ENCODE measurements around the gene ZCCHC24.

ZCCHC24 gene

DNA sequence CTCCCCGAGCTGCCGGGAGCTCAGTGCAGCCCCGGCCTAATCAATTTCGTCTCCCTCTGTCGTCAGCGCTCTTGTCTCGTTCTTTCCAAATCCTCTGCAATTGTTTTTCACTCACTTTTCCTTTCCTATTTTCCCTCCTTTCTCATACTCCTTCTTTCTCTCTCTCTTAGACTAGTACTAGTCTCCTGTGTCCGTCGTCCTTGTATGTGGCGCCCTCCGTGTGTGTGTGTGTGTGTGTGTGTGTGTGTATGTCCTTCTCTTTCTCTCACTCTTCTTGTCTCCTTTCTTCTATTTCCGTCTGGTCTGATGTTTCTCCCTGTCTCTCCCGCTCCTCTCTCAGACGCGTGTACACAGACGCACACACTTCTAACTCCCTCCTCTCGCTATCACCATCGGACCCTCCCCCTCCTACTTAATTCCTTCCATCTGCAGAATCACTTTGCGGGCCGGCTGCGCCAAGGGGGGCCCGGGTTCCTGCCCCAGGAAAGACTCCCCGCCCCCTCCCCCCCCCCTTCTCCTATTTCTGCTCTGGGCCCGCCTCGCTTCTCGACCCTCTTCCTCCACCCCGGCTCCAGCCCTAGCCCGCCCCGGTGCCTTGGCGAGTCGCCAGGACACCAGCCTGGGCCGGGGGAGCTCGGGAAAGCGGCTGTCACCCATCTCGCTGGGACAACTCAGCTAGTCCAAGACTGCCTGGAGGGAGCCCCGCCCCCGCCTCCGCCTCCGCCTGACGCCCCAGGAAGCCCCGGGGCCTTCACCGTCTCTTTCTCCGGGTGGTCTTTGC lies 743 bp upstream of the ZCCHC24 start:
- no peak for DNase-seq

DNA sequence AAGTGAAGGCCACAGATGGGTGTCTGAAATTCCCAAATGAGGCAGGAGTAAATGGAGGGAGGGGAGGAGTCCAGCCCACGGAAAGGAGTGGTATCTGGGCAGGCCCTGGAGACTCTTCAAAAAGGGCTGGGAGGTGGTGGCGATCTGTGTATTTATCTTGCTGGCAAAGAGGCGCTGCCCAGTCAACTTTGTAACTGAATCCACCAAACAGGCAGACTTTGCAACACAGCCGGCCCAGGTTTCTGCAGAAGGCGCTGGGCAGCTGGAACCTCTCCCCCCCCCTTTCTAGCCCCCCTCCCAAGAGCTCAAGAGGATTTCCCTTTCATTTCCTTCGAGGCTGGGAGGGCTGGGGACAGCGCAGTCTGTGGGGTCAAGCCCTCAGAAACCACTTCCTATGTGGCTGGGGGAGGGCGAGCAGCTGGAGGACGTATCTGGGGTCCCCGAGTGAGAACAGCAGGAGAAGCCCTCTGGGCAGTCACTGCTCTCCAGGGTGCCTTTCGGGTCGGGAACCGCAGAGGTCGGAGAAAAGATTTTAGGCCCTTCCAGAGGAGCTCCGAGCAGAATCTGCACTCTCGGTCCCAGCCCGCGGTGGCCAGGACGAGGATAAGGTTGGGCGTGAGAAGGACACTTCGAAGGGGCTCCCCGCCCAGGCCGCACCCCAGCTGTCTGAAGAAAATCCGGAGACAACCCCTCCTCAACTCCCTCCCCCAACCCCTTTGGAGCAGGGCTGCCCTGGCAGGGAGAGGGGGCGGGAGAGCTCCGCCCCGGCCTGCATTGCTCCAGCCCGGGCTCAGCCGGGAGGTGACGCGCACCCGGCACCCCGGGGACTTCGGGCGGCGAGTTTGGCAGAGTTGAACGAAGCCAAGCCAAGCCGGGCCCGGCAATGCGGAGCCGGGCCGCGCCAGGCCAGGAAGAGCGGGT lies 965 bp downstream of the ZCCHC24 start:
- DNase-seq = no peak

DNA sequence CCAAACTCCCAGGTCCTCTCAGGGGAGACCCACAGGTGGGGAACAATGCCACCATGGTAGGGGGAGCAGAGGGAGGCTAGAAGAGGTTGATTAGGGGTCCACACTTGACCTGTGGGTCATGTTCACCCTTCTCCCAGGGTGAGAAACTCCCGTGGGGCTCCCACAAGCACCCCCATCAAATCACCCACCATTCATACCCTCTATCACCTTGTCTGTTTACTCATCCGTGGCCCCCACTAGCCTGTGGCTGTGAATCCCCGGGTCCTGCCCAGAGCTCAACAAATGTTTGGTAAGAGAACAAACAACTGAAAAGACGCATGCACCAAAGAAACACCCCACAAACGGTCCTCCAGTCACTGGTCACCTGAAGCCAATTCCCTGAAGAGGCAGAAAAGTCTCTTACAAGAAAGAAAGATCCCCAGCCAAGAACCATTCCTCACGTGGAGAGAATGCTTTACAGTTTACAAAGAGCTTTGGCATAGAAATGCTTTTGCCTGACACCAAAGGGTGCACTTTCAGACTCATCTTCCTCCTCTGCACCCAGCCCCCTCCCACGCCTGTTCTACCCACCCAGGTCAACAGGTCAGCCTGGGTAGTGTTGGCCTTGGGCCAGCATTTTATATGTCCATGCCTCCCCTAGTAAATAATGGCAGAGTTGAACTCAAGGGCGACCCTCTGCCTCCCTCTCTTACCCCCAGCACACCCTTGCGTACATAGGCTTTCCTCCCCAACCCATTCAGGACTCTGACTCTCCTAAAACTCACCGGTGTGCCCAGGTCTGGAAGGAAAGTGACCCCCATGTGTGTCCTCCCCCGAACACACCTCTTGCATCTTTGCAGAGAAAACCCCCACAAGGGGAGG lies 1.9 kb downstream of the ZCCHC24 start:
- DNase-seq = no peak

DNA sequence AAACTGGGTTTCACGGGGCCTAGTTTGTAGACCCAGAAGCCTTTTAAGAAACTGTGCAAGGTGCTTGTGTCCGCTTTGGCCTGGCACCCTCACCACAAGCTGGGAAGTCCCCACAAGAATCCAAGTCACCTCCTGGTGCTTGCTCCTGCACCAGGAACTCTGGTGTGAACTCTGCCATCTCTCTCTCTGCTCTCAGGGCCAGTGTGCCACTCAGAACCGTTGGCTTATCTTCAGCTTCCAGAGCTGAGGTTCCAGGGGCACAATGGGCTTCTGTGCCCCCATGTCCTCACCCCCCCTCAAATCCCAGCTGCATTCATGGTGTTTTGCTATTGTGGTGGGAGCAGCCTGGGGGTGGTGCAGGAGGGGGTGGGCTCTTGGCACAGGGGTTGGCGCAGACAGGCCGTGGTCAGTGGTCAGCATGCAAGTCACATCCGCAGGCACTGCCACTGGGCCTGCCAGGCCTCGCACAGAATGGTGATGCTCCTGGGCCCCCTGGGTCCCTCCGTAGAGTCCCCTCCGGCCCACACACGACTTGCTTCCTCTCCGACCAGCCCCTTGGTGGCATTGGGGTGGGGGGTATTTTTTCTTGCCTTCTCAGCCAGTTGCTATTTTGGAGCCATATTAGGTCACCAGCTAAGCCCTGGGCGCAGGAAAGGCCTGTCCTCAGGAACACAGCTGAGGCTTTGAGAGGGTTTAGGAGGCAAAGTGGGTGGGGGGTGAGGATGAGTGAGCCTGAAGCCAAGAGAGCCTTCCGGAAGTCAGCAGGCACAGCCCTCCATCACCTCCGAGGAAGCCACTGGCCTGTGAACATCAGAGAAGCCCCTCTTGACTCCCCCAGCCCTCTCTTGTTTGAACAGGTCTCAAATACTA lies 3.0 kb downstream of the ZCCHC24 start:
- no peak for DNase-seq

DNA sequence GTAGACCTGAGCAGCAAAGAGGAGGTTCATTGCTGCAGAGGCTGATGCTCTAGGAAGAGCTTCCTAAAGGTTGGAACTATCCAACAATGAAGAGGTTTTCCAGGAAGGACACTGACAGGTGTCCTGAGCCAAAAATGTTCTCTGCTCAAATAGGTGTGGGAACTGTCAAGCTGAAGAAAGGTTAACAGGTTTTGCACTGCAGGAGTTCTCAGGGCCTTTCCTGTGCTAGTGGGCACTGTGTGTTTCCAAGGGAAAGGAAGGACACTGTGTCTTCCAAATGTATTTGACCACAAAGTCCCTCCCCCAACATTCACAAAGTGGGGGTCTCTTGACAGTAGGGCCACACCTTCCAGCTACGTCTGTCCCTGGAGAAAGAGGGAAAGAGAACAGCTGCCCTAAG lies 4.0 kb downstream of the ZCCHC24 start:
- DNase-seq = no peak

DNA sequence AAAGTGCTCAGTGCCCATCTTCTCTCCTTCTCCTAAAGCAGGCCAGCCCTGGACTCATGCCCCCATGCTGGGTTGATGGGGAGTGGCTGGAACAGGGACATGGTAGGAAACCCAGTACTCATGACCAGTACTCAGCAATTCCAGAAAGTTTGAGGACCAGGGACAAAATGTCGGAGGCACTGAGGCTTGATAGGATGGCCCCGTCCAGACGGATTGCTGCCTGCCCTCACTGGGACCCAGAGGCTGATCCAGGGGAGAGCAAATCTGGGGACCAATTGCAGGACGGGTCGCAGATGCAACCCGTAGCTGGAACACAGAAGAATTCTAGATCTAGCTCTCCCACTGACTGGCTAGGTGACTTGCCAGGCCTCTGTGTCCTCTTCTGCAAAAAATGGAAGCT lies 5.1 kb downstream of the ZCCHC24 start:
- DNase-seq = no peak

DNA sequence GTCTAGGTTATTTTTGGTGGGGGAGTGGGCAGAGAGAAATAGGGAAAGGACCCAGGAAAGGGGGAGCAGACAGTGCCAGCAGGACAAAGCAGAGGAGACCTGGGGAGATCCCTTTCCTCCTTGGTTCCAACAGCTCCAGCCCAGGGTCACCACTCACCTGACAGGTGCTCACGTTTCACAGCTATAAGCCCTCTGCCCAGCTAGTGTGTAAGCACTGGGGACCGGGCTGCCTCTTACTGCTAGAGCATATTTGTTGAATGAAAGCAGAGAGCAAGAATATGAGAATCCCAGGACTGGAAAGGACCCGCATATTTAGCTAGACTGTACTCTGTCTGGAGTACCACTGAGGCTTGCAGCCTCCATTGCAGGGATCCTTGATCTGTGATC lies 6.7 kb downstream of the ZCCHC24 start:
- DNase-seq = no peak

DNA sequence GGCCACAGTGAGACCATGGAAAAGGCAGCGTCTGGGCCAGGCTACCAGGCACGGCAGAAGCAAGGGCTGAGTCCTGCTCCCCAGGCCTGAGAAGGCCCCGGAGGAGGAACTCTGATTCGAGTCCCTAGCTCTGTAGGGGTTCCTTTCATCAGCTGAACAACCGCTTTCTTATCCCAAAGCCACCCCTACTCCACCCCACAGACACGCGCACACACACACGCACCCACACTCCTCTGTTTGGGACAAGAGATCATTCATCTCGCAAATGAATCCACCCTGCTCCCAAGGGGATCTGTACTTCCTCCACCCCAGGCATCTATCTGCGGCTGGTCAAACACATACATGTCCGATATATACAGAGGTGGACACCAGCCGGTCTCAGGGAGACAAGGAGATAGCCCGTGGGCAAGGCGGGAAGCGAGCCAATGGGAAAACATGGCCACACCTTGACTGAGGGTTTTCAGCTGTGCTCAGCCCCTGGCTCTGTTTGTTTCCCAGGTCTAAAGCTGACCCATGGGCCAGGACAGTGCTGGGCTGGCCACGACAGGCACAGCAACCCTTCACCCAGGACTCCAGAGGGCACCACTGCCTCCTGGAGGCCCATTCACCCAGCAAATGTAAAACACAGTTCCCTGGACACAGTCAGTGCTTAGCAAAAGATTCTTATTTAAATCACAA lies 7.3 kb downstream of the ZCCHC24 start:
- no peak for DNase-seq

DNA sequence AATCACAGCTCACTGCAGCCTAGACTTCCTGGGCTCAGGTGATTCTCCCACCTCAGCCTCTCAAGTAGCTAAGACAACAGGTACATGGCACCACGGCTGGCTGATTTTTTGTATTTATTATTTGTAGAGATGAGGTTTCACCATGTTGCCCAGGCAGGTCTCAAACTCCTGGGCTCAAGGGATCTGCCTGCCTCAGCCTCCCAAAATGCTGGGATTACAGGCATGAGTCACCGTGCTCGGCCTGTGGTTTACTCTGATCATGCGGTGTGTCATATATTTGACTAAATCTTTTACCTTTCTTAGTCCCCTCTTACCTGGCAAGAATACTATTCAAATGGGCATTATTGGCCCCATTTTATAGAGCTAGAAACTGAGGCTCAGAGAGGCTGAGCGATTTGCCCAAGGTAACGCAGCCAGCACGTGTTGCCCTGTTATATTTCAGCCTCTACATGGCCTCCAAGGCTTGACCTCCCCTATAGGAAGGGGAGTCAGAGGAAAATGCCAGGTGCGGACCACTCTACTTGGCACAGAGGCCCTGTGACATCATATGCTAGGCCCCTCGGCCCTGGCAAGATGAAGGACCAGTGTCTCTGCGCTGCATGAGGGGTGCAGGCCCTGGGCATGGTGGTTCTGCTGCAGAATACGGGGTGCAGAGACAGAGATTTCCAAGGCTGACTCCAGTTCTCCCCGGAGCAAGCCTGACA lies 8.2 kb downstream of the ZCCHC24 start:
- DNase-seq = no peak

DNA sequence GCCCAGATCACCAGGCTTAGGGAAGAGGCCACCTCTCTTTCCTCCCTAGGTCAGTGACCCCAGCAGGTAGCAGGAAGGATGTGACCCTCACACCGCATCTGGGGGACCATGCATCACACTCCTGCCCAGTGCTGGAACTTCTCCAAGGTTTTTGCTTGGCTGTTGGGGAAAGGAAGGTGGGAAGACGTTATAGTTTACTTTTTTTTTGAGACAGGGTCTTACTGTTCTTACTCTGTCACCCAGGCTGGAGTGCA lies 8.6 kb downstream of the ZCCHC24 start:
- DNase-seq = no peak

DNA sequence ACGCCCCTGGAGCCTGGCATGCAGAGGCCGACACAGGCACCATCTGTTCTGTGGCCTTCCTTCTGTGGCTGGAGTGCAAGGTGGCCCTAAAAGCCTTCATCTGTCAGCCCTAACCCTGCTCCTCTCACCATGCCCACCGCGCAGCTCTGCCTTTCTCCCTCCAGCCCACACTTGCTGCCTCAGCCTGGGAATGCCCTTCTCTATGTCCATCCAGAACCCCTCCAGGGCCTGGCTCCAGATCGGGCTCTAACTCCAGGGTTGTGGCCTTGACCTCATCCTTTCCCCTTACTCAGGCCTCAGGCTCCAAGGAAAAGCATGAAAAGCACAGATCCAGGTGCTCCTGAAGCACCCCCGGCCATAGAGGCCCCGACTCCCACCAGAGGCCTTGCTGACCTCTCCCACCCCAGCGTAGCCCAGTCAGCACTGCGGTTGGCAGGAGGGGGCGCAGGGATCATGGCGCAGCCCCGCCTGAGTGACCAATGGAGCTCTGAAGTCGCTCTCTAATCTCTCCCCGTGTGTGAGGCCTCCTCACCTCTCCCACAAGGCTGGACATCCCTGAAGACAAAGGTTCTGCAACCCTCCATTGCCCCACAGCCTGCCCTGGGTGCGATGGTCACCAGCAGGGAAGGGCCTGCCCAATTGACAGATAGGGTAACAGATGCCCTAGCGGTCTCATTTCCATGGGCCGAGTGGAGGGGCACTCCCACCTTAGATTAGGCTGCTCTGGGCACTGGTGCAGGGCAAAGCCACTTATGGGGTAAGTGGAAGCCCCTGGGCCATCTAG lies 9.2 kb downstream of the ZCCHC24 start:
- DNase-seq = no peak

DNA sequence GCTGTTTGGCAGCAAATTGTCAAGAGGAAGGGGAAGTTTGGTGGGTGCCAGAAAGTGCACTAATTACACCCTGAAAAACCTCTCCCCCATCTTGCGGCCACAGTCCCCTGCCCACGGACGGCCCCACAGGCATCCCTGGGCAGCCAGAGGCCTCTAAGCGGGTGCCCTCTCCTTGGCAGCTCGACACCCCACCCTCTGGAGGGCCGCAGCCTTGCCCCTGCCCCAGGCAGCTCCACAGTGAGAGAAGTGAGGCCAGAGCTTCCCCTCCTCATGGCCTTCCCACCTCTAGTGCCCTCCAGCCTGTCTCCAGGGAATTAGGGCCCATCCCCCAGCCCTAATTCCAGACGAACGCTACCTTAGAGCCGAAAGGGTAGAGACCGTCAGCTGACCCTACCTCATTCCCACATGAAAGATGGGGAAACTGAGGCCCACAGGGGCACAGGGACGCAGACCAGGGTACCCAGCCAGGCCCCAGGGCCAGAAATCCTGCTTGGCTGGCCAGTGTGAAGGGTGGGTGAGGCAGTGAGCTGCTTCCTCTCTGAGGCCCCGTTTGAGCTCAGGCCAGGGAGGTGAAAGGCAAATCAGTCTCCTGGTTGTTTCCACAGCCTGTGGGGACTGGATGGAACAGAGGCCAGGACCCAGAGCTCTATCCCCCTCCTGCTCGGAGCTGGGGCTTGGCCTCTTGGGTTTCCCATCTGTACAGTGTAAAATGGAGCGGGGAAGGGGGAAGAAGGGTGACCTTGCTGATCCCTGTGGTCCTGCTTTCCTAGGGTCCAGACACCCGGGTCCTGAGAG lies 10.0 kb downstream of the ZCCHC24 start:
- DNase-seq = no peak

DNA sequence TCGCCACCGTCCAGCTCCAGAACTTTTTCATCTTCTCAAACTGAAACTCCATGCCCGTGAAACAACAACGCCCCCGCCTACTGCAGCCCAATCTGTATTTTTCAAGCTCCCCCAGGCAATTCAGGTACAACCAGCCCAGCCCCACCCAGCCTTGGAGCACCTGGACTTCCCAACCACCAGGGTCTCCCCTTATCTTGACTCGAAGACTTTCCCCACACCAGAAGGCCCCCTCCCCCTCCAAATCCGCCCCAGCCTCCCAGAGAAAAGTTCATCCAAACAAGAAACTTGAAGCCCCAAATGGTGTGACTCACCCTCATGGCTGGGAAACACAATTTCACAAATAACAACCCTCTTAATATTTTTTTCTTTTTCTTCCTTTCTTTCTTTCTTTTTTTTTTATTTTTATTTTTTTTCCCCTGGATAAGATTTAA lies 10.6 kb downstream of the ZCCHC24 start:
- DNase-seq = no peak

DNA sequence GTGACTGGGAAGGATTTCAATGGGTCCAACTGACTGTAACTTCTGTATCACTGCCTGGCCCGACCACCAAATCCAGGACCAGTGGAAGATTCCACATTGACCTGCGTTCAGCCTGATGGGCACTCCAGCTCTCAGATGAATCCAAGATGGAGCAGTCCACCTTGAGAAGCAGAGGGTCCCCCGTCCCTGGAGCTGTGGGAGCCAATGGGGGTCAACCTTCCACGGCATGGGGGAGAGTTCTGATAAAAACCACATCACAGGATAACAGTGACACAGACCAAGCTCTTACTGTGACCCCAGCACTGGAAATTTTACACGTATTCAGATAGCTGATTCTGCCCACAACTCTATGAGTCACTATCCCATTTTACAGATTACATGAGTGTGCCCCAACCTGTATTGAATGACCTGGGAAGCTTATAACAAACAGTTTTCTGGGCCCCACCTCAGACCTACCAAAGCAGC lies 11.2 kb downstream of the ZCCHC24 start:
- DNase-seq = no peak

DNA sequence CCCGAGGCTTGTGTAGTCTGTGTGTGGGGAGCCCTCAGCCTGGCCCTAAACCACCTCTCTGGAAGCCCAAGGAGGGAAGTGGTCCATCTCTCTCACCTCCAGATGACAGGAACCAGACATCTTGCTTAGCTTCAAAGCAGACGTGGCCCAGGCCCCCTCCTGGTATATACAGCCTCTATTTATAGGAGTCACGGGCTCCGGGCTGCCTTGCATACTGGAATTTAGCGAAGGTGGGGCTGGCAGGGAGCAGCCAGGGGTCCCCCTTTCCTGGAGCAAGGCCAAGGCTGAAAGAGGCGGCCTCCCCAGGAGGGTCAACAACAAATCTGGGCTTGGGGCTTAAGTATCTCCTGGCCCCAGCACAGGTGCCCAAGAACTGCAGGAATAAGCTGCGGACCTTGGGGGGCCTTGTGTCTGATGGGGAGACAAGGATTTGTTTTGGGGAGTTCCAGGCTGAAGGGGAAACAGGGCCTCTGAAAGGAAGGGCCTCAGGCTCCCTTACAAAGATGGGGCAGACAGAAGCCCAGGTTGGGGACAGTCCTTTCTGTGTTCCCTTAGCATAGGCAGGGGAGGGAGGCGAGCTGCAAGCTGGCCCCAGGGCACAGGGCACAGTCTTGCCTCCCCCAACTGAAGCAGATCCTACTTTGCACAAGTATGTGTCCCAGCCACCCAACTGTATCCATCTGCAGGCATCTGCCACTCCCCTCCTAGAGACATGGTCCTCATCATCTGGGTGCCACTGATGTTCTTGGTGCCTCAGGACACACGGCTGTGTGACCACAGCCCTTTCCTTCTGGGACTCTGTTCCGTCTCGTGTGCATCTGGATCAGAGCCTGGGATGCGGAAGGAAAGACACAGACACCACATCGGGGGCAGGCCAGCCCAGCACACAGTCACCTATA lies 11.9 kb downstream of the ZCCHC24 start:
- no peak for DNase-seq

DNA sequence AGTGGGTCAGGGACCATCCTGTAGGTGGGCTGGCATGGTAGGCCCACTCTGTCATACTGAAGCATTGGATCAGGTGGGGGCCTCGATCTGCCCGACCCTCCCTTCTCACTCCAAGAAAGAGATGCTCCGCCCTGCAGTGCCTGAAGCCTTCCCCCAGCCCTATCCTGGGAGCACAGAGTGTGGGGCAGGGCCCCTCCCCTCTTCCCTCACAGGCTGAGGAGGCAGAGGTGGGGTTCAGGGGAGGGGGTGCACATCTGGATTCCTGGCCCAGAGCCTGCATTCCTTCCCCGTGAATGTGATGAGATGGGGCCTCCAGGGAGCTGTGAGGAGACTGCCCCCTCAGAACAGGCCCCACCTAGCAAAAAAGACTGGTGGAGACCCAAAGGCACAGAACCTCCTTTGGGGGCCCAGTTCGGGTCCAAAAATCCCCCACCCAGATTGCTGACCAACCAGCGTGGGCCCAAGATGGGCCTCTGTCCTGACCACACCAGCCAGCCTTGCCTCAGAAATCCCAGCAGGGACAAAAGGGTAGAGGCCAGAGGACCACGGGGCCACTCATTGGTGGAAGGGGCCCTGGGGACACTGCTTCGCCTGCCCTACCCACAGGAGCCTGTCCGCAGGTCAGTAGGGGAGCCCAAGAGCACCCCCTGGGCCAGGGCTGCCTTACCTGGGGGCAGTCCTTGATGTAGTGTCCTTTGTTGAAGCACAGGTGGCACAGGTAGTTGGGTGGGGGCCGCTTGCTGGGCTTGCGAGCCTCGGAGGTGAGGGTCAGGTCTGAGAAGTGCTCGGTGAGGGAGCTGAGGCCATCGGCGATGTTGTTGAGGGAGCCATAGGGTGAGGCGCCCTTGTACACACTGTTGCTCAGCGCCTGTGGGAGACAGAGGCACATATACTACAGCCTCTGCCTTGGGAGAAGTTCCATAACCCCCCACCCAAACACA lies 13.3 kb downstream of the ZCCHC24 start:
- DNase-seq = no peak

DNA sequence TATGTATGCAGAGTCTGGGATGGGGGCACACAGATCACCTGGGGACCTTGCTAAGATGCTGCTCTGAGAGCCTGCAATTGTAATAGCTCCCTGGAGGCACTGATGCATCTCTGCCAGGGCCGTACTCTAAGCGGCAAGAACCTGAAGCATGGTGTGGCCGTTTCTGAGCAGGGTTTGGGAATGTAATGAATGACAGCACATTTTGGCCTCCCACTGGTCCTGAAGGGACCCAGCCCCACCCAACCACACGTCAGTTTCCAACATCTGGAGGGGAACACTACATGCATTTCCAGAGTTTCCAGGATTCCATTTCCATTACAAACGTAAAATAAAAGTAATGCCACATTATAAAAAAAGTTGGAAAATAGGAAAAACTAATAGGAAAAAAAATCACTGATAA lies 14.0 kb downstream of the ZCCHC24 start:
- DNase-seq = no peak

Data from SHP77 treated with DMSO at 0.1 percent for 48 hours (cell line).